NCI-H146 treated with DMSO at 0.1 percent for 48 hours (cell line): ENCODE data around the gene PORCN.
"Not testable (repeated sequence)": the region's sequence is repeated elsewhere in the genome, so short reads cannot be mapped to it uniquely, and the experiment has no call there.

Experiments used
- DNase-seq: peaks from one replicate; lab custom pipeline; 2025; ENCODE audit not compliant: unreplicated experiment; lab: John Stamatoyannopoulos, UW

PORCN gene

DNA sequence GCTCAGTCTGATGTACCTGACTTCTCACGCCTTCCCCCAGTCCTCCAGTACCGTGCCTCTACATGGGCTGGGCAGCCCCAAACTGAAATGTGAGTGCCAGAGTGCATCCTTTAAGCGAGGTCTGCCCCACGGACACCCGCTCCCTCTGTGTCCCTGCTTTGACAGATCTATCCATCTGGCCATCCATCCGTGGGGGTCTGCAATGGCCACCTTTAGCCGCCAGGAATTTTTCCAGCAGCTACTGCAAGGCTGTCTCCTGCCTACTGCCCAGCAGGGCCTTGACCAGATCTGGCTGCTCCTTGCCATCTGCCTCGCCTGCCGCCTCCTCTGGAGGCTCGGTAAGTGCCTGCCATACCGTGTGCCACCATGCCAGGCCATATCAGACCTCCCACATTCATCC lies 827 bp downstream of the PORCN start:
- DNase-seq: no peak

DNA sequence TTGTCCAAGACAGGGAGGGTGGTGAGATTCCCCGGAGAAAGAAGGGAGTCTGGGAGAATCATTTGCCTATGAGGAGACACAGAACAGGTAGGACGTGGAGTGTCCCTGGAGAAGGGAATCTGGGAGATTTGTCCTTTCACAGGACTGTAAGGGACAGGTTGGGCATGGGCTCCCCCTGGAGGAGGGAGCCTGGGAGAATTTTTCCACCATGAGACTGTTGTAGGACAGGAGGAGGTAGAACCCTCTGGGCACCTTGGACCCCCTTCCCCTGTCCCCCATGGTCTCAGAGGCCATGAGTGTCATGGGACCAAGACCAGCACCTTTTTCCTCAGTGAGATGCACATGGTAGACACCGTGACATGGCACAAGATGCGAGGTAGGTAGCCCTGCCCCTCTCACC lies 2.8 kb downstream of the PORCN start:
- DNase-seq: no peak

GRCh38 chrX:48512371-48512935 lies 3.7 kb downstream of the PORCN start:
- DNase-seq: no peak

GRCh38 chrX:48513670-48514069 lies 4.9 kb downstream of the PORCN start:
- no peak for DNase-seq

GRCh38 chrX:48514126-48514806 lies 5.5 kb downstream of the PORCN start:
- DNase-seq: no peak

GRCh38 chrX:48514868-48515460 lies 6.2 kb downstream of the PORCN start:
- DNase-seq: no peak

GRCh38 chrX:48515842-48516241 lies 7.0 kb downstream of the PORCN start:
- no peak for DNase-seq

DNA sequence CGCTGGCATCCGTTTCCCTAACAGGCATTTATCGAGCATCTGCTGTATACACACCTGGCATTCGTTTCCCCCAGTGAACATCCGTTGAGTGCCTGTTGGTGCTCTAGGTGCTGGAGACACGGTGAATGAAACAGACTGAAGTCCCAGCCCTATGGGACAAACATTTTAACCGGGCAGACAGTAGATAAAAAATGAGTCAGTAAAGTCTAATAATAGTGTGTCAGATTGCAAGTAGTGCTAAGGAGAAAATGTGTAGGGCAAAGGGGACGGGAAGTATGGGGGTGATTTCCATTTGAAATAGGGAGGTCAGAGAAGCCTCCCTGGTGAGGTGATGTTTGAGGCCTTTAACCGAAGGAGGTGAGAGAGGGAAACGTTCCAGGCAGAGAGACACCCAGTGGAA lies 7.5 kb downstream of the PORCN start:
- no peak for DNase-seq

DNA sequence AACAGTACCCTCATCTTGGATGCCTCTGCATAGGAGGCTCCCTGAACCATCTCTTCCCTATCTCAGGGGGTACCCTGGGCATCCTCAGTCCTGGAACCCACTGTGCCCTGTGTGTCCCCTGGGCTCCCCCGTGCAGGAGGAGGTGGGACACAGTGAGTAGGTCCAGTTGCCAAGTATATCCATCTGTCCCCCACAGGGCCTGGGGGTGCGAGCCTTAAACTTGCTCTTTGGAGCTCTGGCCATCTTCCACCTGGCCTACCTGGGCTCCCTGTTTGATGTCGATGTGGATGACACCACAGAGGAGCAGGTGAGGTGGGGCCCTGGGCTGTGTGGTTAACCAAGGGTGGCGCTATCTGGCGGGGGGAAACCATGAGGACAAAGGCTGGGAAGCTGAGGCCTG lies 8.2 kb downstream of the PORCN start:
- DNase-seq: no peak

GRCh38 chrX:48519481-48519880 lies 10.7 kb downstream of the PORCN start:
- DNase-seq: not testable (repeated sequence)

DNA sequence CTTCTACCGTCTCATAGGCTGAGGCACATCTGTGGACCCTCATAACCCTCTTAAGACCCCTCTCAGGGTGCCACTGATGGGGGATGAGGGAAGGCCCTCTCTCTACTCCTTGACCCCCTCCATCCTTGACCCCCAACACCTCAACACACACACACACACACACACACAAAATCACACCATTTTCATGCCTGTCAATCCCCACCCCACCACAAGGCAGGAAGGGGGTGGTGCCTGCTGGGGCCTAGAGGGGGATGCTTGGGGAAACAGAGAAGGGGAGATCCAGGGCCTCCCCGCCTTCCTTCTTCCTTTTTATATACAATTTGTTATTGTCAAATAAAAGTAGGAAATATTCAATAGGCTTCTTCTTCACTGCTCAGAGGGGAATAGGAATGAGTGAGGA lies 11.7 kb downstream of the PORCN start:
- DNase-seq: no peak

DNA sequence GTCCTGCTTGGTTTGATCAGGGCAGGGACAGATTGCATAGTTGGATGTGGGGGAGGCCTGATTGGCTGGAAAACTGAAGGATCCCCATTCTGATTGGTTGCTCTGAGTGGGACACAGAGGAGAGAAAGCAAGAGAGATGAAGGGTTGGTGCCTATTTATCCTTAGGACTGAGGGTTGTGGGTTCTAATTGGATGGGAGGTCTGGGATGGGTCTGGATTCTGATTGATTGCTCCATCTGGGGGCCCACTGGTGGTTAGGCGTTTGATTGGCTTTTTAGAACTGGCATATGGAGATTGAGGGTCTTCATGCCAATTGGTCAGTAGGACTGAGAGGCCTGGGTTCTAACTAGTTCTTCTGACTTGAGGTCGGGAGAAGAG lies 12.2 kb downstream of the PORCN start:
- peak; percentile 38 for DNase-seq

DNA sequence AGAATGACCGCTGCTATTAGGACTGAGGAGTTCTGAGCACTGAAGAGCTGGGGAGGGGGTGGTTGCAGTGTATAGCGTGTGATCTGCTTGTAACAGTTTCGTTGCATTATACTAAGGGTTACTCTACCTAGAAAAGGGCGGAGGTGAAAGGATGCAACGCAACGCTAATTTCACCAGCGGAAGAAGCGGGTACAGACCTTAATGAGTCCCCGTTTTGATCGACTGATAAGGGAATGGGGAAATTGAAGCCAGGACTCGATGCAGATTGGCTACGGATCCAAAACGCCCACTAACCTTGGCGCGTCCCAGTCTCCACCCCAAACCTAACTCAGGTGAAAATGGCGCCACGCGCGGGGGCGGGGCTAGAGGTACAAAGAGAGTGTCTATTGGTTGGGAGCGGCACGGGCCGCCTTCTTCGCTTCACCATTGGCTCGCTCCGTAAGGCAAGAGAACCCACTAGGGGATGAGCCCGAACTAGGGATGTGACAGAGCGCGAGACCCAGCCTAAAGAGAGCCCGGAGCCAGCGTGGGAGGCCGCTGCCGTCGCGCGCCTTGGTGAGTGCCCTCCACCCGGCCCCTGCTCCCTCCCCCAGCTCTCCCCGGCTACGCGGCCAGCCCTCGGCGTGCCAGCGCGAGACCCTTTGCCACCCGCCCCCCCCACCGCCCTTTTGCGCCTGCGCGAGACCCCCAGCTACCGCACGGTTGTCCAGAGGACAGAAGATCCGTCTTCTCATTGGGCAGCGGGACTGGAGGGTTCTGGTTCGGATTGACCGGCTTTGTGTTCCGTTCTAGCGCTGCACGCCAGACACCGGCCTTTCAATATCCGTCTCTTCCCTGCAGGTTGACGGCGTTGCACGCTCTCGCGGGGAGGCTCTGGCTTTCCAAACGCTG lies 12.8 kb downstream of the PORCN start, which contains the start of gene EBP:
Gene EBP, plus strand, starts transcription at position 456 of the 891 bp plus-strand sequence. CDS start 1,964 bp downstream, outside the sequence.
- DNase-seq: peak; percentile 91

GRCh38 chrX:48522291-48522690 lies 13.5 kb downstream of the PORCN start:
- DNase-seq: no peak

- no peak for DNase-seq
Measured at GRCh38 chrX:48523682-48524081, 14.9 kb downstream of the PORCN start.

DNA sequence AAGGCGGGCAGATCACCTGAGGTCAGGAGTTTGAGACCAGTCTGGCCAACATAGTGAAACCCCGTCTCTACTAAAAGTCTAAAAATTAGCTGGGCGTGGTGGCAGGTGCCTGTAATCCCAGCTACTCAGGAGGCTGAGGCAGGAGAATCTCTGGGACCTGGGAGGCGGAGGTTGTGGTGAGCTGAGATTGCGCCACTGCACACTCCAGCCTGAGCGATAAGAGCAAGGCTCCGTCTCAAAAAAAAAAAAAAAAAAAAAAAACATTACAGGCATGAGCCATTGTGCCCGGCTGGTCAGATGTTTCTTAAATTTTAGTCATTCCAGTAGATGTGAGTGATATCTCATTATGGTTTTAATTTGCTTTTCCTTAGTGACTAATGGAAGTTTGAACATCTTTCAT lies 17.1 kb downstream of the PORCN start:
- not testable (repeated sequence) for DNase-seq

DNA sequence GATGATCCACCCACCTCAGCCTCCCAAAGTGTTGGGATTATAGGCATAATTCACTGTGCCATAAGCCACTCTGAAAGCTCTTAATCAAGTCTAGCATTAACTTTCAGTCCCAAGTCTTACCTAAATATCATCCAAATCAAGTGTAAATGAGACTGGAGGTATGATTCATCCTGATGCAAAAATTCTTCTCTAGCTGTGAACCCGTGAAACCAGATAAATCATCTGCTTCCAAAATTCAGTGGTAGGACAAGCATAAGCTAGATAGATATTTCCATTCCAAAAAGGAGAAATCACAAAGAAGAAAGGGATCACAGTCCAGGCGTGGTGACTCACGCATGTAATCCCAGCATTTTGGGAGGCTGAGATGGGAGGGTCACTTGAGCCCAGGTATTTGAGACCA lies 21.9 kb downstream of the PORCN start:
- no peak for DNase-seq

GRCh38 chrX:48531358-48531959 lies 22.7 kb downstream of the PORCN start:
- no peak for DNase-seq

DNA sequence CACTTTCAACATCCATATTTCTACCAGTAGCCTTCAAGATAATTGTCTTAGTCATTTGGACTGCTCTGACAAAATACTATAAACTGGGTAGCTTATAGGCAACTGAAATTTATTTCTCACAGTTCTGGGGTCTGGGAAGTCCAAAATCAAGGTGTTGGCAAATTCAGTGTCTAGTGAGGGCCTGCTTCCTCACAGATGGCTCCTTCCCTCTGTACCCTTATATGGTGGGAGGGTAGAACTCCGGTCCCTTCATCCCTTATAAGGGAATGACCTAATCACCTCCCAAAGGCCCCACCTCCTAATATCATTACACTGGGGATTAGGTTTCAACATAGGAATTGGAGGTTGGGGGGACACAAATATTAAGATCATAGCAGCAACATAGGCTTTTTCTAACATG lies 23.4 kb downstream of the PORCN start:
- DNase-seq: no peak

DNA sequence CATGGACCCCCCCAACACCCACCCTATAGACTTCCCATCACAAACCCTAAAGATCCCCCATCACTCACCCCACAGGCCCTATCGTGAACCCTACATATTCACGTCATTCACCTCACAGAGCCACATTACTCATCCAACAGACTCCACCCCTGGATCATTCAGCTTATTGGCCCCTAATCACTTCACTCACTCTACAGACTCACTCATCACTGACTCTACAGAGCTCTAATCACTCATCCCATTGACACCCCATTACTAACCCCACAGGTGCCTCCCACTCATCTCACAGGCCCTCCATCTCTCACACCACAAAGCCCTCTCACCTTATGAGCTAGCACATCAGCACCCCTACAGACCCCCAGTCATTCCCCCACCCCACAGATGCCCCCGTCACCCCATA lies 24.4 kb downstream of the PORCN start:
- DNase-seq: no peak

DNA sequence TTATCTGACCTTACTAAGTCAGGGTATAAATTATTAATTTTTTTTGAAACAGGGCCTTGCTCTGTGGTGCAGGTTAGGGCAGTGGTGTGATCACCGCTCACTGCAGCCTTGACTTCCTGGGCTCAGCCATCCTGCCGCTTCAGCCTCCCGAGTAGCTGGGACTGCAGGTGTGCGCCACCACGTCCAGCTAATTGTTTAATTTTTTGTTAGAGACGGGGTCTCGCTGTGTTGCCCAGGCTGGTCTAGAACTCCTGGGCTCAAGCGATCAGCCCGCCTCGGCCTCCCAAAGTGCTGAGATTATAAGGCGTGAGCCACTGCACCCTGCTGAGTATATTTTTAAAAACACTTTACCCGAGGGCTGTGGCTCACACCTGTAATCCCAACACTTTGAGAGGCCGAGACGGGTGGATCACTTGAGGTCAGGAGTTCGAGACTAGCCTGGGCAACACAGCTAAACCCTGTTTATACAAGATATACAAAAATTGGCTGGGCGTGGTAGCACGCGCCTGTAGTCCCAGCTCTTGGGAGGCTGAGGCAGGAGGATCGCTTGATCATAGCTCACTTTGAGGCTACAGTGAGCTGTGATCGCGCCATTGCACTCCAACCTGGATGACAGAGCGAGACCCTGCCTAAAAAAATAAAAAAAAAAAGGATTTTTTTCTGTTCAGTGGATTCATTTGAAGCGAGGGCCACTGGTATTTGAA lies 30.0 kb downstream of the PORCN start:
- no peak for DNase-seq
